IMR-90 (cell line): ENCODE measurements around the gene PPRC1. TPM values are rescaled to one million over a fixed set of nuclear protein-coding genes. Genes with fewer than 3 reads are reported as not detected.

Source experiments
- ATAC-seq: fragments of 200-7000 bp; cut with Tn5 transposase; 2 replicates; pipeline ENCODE4 v1.9.1; 2020; ENCODE audit warnings: low read depth, mild to moderate bottlenecking, moderate library complexity
- BruUV-seq: library from RNA; stranded (reverse); fragments of 400-500 nt; replicated peaks from 2 replicates; lab custom pipeline; 2021; lab: Mats Ljungman, UMichigan
- CTCF ChIA-PET: fragments of 300-600 bp; formaldehyde crosslinking; extraction: SDS; loops from one replicate; lab custom pipeline; 2021; ENCODE audit warnings: antibody characterized with exemption; lab: Yijun Ruan, JAX
- POLR2A ChIA-PET: fragments of 300-600 bp; sonication (Branson Sonifier 250); formaldehyde crosslinking; loops from one replicate; lab custom pipeline; 2022; ENCODE audit warnings: antibody characterized with exemption; ENCODE audit not compliant: unreplicated experiment; lab: Charles Lee
- DNase-seq: peaks from one replicate; pipeline ENCODE4 v3.0.0; 2013
- H2AFZ ChIP-seq: replicated peaks from 2 replicates; pipeline ENCODE3; 2013; ENCODE audit warnings: low read length, mild to moderate bottlenecking; ENCODE audit not compliant: poor library complexity
- H2AK5ac ChIP-seq: 2 replicates; pipeline ENCODE4 v1.6.1; 2013; ENCODE audit warnings: low read depth, low read length, inconsistent platforms
- H2AK9ac ChIP-seq: replicated peaks from 2 replicates; pipeline ENCODE3; 2013; ENCODE audit warnings: mild to moderate bottlenecking, low read depth, low read length, moderate library complexity; ENCODE audit not compliant: poor library complexity
- H2BK120ac ChIP-seq: 2 replicates; pipeline ENCODE4 v1.6.1; 2013; ENCODE audit warnings: low read depth, low read length, inconsistent platforms
- H2BK15ac ChIP-seq: 3 replicates; pipeline ENCODE4 v1.6.1; 2013; ENCODE audit warnings: low read depth, low read length, inconsistent platforms
- H2BK20ac ChIP-seq: 2 replicates; pipeline ENCODE4 v1.6.1; 2013; ENCODE audit warnings: low read depth, mild to moderate bottlenecking, inconsistent platforms, low read length, moderate library complexity
- H2BK5ac ChIP-seq: 2 replicates; pipeline ENCODE4 v1.6.1; 2013; ENCODE audit warnings: mild to moderate bottlenecking, low read depth, low read length, inconsistent platforms; ENCODE audit not compliant: poor library complexity, severe bottlenecking
- H3K14ac ChIP-seq: replicated peaks from 2 replicates; pipeline ENCODE4 v1.6.1; 2013; ENCODE audit warnings: low read depth, low read length, inconsistent platforms
- H3K18ac ChIP-seq: 2 replicates; pipeline ENCODE4 v1.6.1; 2013; ENCODE audit warnings: low read depth, low read length, control low read depth
- H3K23ac ChIP-seq: 2 replicates; pipeline ENCODE4 v1.6.1; 2013; ENCODE audit warnings: low read depth, low read length, inconsistent platforms
- H3K27ac ChIP-seq: 2 replicates; pipeline ENCODE4 v1.5.1; 2013; ENCODE audit warnings: mild to moderate bottlenecking, control low read depth, low read length; ENCODE audit not compliant: insufficient read depth
- H3K27me3 ChIP-seq: 2 replicates; pipeline ENCODE4 v1.6.1; 2013; ENCODE audit warnings: low read length; ENCODE audit not compliant: control insufficient read depth, insufficient read depth
- H3K36me3 ChIP-seq: 2 replicates; pipeline ENCODE4 v1.6.1; 2013; ENCODE audit warnings: low read length, mixed read lengths; ENCODE audit not compliant: control insufficient read depth, insufficient read depth
- H3K4ac ChIP-seq: 2 replicates; pipeline ENCODE4 v1.6.1; 2013; ENCODE audit warnings: low read depth, low read length, inconsistent platforms
- H3K4me1 ChIP-seq: 2 replicates; pipeline ENCODE4 v1.6.1; 2013; ENCODE audit warnings: low read length, mixed read lengths; ENCODE audit not compliant: control insufficient read depth, insufficient read depth
- H3K4me2 ChIP-seq: 2 replicates; pipeline ENCODE4 v1.6.1; 2013; ENCODE audit warnings: low read depth, mild to moderate bottlenecking, control low read depth, low read length, moderate library complexity
- H3K4me3 ChIP-seq: 2 replicates; pipeline ENCODE4 v1.5.1; 2013; ENCODE audit warnings: low read depth, mild to moderate bottlenecking, control low read depth, low read length, moderate library complexity; ENCODE audit not compliant: insufficient read depth
- H3K56ac ChIP-seq: 2 replicates; pipeline ENCODE4 v1.6.1; 2013; ENCODE audit warnings: low read length, inconsistent platforms; ENCODE audit not compliant: insufficient read depth; ENCODE audit errors: extremely low read depth
- H3K79me1 ChIP-seq, 2 experiments: 2 replicates each; pipeline ENCODE4 v1.6.1; 2013; ENCODE audit warnings: low read length in 2 of 2, inconsistent platforms in 1 of 2, low read depth in 1 of 2
- H3K9ac ChIP-seq: 2 replicates; pipeline ENCODE4 v1.6.1; 2013; ENCODE audit warnings: low read depth, low read length, control low read depth
- H3K9me1 ChIP-seq: 2 replicates; pipeline ENCODE4 v1.6.1; 2013; ENCODE audit warnings: low read length, inconsistent platforms; ENCODE audit not compliant: insufficient read depth
- H3K9me3 ChIP-seq: 2 replicates; pipeline ENCODE4 v1.6.1; 2013; ENCODE audit warnings: low read length; ENCODE audit not compliant: control insufficient read depth, insufficient read depth
- H4K20me1 ChIP-seq: 2 replicates; pipeline ENCODE4 v1.6.1; 2013; ENCODE audit warnings: low read length, inconsistent platforms; ENCODE audit not compliant: insufficient read depth
- H4K5ac ChIP-seq: 2 replicates; pipeline ENCODE4 v1.6.1; 2013; ENCODE audit warnings: mild to moderate bottlenecking, low read depth, low read length, control low read depth
- H4K8ac ChIP-seq, 2 experiments: 2 replicates each; pipeline ENCODE4 v1.6.1; 2013; ENCODE audit warnings: low read depth in 2 of 2, low read length in 2 of 2, control low read depth in 1 of 2, inconsistent platforms in 1 of 2
- H4K91ac ChIP-seq: 2 replicates; pipeline ENCODE4 v1.6.1; 2013; ENCODE audit warnings: low read depth, low read length, inconsistent platforms; ENCODE audit not compliant: insufficient read depth
- CEBPB ChIP-seq: IDR thresholded peaks from 2 replicates; pipeline ENCODE4 v1.6.1; 2012; ENCODE audit warnings: low read depth, low read length, improper control_type of control experiment
- CHD1 ChIP-seq: IDR thresholded peaks from 2 replicates; pipeline ENCODE4 v1.6.1; 2012; ENCODE audit warnings: low read depth, low read length, improper control_type of control experiment
- POLR2A ChIP-seq: IDR thresholded peaks from 2 replicates; pipeline ENCODE4 v1.6.1; 2012; ENCODE audit warnings: mild to moderate bottlenecking, low read depth, low read length
- RFX5 ChIP-seq: IDR thresholded peaks from 2 replicates; pipeline ENCODE4 v1.8.0; 2012; ENCODE audit warnings: low read depth, mild to moderate bottlenecking, low read length, moderate library complexity
- USF2 ChIP-seq: fragments of 150-350 bp; IDR thresholded peaks from 2 replicates; pipeline ENCODE4 v1.6.1; 2017; ENCODE audit warnings: mild to moderate bottlenecking, antibody characterized with exemption, low read length, low read depth
- WGBS, 2 experiments: methylation state at CpG; one replicate each; pipeline versions ENCODE4 v1.1.5 to v1.1.7; 2013; ENCODE audit warnings: missing lambda C conversion rate in 2 of 2; ENCODE audit not compliant: insufficient read length in 1 of 2; ENCODE audit errors: extremely low coverage in 2 of 2; 5-methylcytosine and 5-hydroxymethylcytosine counted together
- dilution Hi-C: fragments of 300-500 bp; cut with HindIII; formaldehyde crosslinking; loops from one replicate; pipeline ENCODE4 v1.14.3; 2018; ENCODE audit warnings: low sequenced_read_pairs; ENCODE audit not compliant: unreplicated experiment
- in situ Hi-C: fragments of 300-500 bp; cut with MboI; formaldehyde crosslinking; loops from 3 replicates; pipeline ENCODE4 v1.14.3; 2019; ENCODE audit warnings: low sequenced_read_pairs, inconsistent platforms, mixed read lengths
- intact Hi-C: fragments of 100-400 bp; cut with micrococcal nuclease; formaldehyde crosslinking; loops from 2 replicates; pipeline ENCODE4 v1.10.0; 2022
- polyA plus RNA-seq, 3 experiments: library from polyadenylated mRNA; depleted of rRNA; stranded (reverse); fragments of >200 nt; gene quantifications; 2 replicates each; pipeline ENCODE4 v1.2.3, GENCODE V29; 2012; ENCODE audit warnings: low replicate concordance in 1 of 3
- total RNA-seq: library from RNA; depleted of rRNA; stranded (reverse); fragments of >200 nt; gene quantifications from 2 replicates; pipeline ENCODE4 v1.2.3, GENCODE V29; 2012

Gene PPRC1
- total and polyA plus RNA-seq, 2 of the 4 experiments (the other 2 are of a cell fraction), result 11.8 to 38.7 TPM

GRCh38 chr10:102167861-102168260 is 35.0 kb downstream of the PPRC1 start:
- DNase-seq, result no peak
- Histone ChIP-seq H4K5ac (no peak overlapping the region), H3K4me3 (no peak overlapping the region), H3K9ac (no peak overlapping the region), H3K4me2 (no peak overlapping the region), H2BK5ac (no peak overlapping the region), H3K36me3 (peaks cover 7% of the 10 kb centered on the region), H3K18ac (no peak overlapping the region), H3K79me1 (no peaks in the 10 kb centered on the region), H2AK9ac (no peak overlapping the region), H4K91ac (no peak overlapping the region), H2BK20ac (no peak overlapping the region), H2BK15ac (no peak overlapping the region), H3K27me3 (no peaks in the 10 kb centered on the region; the same call in 1 of the 2 replicates), H4K8ac (no peak overlapping the region), H3K14ac (no peak overlapping the region), H3K56ac (no peak overlapping the region), H2BK120ac (no peak overlapping the region), H2AFZ (no peak overlapping the region), H3K9me1 (no peaks in the 10 kb centered on the region), H2AK5ac (no peak overlapping the region), H3K27ac (no peak overlapping the region), H3K23ac (no peak overlapping the region), H4K20me1 (no peaks in the 10 kb centered on the region), H3K9me3 (no peaks in the 10 kb centered on the region), H3K4ac (no peak overlapping the region), H3K4me1 (no peaks in the 10 kb centered on the region)
- ChIA-PET CTCF (interaction anchor here (0.6 kb wide), 1 partner anchor 184 kb away, joined by 3 read pairs; no protein-coding TSS in a partner anchor), POLR2A (no interaction called here)
- TF ChIP-seq USF2 (no peak), CHD1 (no peak), CEBPB (no peak), RFX5 (no peak), POLR2A (no peak)
- intact Hi-C loops (loop anchor here (2.0 kb wide), 2 partner anchors 63 to 311 kb away; no protein-coding TSS in a partner anchor), in situ Hi-C loops (loop anchor here (5.0 kb wide), 2 partner anchors 59 to 184 kb away; partner anchors contain the start of gene ELOVL3), dilution Hi-C loops (no loop called here)
- BruUV-seq, result no TSS peak
- WGBS, 2 experiments, result no CpG with 5 or more reads among the region's 1 CpG
- no peak for ATAC-seq
